NB4 (cell line): ENCODE results near the gene CEP170B.

ENCODE experiments used
- DNase-seq: peaks from one replicate; pipeline ENCODE4 v3.0.0; 2010; ENCODE audit warnings: low read depth
- H3K4me3 ChIP-seq: one replicate; pipeline ENCODE4 v1.5.1; 2011; ENCODE audit warnings: mild to moderate bottlenecking, low read depth, low read length, moderate library complexity
- MYC ChIP-seq: IDR thresholded peaks from 2 replicates; pipeline ENCODE4 v1.6.1; 2011; ENCODE audit warnings: low read depth, low read length
- POLR2A ChIP-seq: IDR thresholded peaks from 2 replicates; pipeline ENCODE4 v1.6.1; 2011; ENCODE audit warnings: mild to moderate bottlenecking; ENCODE audit not compliant: insufficient read length; ENCODE audit errors: extremely low read depth
- TF ChIP-seq, protein P1 (sequence below): IDR thresholded peaks from 2 replicates; pipeline ENCODE4 v1.6.1; 2011; ENCODE audit warnings: low read depth, low read length
- TF ChIP-seq, protein P2 (sequence below): IDR thresholded peaks from one replicate; pipeline ENCODE4 v1.5.1; 2012; ENCODE audit warnings: low read depth, low read length

CEP170B gene

GRCh38 chr14:104866451-104867370 is 1.6 kb downstream of the CEP170B start:
- H3K4me3 ChIP-seq = no peak overlapping the region
- TF ChIP-seq, protein P1, sequence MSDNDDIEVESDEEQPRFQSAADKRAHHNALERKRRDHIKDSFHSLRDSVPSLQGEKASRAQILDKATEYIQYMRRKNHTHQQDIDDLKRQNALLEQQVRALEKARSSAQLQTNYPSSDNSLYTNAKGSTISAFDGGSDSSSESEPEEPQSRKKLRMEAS = no peak
- TF ChIP-seq POLR2A = no peak
- TF ChIP-seq, protein P2, sequence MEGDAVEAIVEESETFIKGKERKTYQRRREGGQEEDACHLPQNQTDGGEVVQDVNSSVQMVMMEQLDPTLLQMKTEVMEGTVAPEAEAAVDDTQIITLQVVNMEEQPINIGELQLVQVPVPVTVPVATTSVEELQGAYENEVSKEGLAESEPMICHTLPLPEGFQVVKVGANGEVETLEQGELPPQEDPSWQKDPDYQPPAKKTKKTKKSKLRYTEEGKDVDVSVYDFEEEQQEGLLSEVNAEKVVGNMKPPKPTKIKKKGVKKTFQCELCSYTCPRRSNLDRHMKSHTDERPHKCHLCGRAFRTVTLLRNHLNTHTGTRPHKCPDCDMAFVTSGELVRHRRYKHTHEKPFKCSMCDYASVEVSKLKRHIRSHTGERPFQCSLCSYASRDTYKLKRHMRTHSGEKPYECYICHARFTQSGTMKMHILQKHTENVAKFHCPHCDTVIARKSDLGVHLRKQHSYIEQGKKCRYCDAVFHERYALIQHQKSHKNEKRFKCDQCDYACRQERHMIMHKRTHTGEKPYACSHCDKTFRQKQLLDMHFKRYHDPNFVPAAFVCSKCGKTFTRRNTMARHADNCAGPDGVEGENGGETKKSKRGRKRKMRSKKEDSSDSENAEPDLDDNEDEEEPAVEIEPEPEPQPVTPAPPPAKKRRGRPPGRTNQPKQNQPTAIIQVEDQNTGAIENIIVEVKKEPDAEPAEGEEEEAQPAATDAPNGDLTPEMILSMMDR = no peak
- no peak for DNase-seq

- no peak overlapping the region for H3K4me3 ChIP-seq
- no peak for DNase-seq
- TF ChIP-seq, protein P1 = no peak
- TF ChIP-seq, protein P2 = no peak
- no peak for TF ChIP-seq POLR2A
- TF ChIP-seq MYC = no peak
Measured at GRCh38 chr14:104867371-104868059, 2.4 kb downstream of the CEP170B start.

DNA sequence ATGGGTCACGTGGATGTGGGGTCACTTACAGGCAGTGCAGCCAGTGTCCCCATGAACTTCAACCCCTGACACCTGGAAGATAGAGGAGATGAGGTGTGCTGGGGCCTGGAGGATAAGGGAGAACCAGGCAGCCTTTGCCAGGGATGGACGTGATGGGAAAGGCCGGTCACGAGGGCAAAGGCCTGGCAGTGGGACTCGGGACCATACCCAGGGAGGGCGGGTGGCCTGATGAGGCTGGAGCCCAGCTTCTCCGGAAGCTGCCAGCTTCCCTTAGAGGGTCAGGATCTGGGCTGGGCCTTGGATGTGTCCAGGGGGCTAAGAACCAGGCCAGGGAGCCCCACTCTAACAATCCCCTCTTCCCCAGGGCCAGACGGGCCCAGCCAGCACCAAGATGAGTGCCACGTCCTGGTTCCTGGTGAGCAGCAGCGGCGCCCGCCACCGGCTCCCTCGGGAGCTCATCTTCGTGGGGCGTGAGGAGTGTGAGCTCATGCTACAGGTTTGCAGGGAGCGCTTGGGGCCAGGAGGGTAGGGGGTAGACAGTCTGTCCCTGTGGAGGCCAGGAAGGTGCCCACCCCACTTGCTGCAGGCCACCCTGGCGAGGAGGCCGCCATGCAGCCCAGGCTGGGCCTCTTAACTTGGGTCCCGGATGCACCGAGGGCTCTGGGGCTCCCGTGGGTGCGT is 3.1 kb downstream of the CEP170B start:
- TF ChIP-seq POLR2A = no peak
- TF ChIP-seq, protein P2 = no peak
- no peak for TF ChIP-seq MYC
- TF ChIP-seq, protein P1 = no peak
- no peak for DNase-seq

DNA sequence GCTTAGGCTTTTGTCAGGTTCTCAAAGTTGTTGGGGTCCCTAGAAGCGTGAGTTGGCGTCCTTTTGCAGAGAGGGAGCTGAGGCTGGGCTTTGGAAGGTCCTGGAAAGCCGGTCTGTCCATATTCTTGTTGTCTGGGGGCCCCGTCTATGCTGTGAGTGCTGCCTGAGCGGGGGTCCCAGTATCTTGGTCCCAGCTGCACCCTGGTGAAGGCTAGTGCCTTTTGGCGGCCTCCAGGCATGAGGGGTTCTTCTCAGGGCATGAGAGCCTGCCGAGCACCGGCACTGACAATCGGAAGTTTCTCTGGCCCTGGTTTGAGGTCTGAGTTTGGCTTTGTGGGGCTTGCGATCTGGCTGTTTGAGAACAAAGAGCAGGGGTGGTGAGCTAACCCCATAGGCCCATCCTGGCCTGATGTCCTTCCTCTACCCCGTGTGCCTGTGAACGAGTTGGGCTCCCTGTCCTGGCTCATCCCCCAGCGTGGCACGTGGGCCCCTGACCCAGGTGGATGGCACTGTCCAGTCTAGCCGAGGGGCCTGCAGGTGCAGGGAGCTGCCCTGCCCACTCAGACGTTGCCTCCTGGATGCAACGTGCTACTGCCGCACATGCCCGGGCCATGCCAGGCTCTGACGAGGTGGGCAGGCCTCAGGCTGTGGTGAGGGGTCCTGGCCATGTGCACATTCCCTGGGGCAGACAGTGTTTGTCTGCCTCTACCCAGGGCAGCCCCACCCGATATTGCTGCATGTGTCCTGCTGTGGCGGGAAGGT is 3.9 kb downstream of the CEP170B start:
- TF ChIP-seq, protein P1 = no peak
- no peak overlapping the region for H3K4me3 ChIP-seq
- DNase-seq = no peak

More for the DNA sequence above, 3.1 kb downstream of the CEP170B start:
- H3K4me3 ChIP-seq = no peak overlapping the region

- no peak overlapping the region for H3K4me3 ChIP-seq
- TF ChIP-seq MYC (no peak), POLR2A (no peak)
- TF ChIP-seq, protein P2 = no peak
- TF ChIP-seq, protein P1 = no peak
- DNase-seq = no peak
Measured at GRCh38 chr14:104869669-104870367, 4.8 kb downstream of the CEP170B start.
